GM18909 (cell line): Measurements from ENCODE around the gene RTN1.

Experiments used
- ATAC-seq: cut with Tn5 transposase; IDR thresholded peaks from one replicate; pipeline ENCODE4 v1.9.1; 2021; ENCODE audit warnings: mild to moderate bottlenecking; ENCODE audit not compliant: unreplicated experiment, poor library complexity

The RTN1 gene

GRCh38 chr14:59814988-59815387 lies 55.6 kb downstream of the RTN1 start:
- no peak for ATAC-seq

GRCh38 chr14:59811815-59812214 lies 58.8 kb downstream of the RTN1 start:
- ATAC-seq = no peak

- no peak for ATAC-seq
Observed at GRCh38 chr14:59811073-59811472, 59.5 kb downstream of the RTN1 start.

- no peak for ATAC-seq
Observed at GRCh38 chr14:59803052-59803540, 67.5 kb downstream of the RTN1 start.

GRCh38 chr14:59788176-59788575 lies 82.4 kb downstream of the RTN1 start:
- ATAC-seq = no peak

- no peak for ATAC-seq
Observed at GRCh38 chr14:59787045-59787674, 83.4 kb downstream of the RTN1 start.

- ATAC-seq = no peak
Observed at GRCh38 chr14:59785629-59786028, 84.9 kb downstream of the RTN1 start.

GRCh38 chr14:59782760-59783159 lies 87.8 kb downstream of the RTN1 start:
- ATAC-seq = no peak

- ATAC-seq = no peak
Observed at GRCh38 chr14:59777006-59777579, 93.5 kb downstream of the RTN1 start.

- ATAC-seq = no peak
Observed at GRCh38 chr14:59776468-59776867, 94.1 kb downstream of the RTN1 start.

- ATAC-seq = no peak
Observed at GRCh38 chr14:59772233-59772632, 98.3 kb downstream of the RTN1 start.

- ATAC-seq = no peak
Observed at GRCh38 chr14:59771577-59771976, 99.0 kb downstream of the RTN1 start.

GRCh38 chr14:59769586-59769985 lies 101.0 kb downstream of the RTN1 start:
- no peak for ATAC-seq

- ATAC-seq = no peak
Observed at GRCh38 chr14:59768855-59769375, 101.7 kb downstream of the RTN1 start.

- no peak for ATAC-seq
Observed at GRCh38 chr14:59761851-59762250, 108.7 kb downstream of the RTN1 start.

GRCh38 chr14:59755409-59756135 lies 115.0 kb downstream of the RTN1 start:
- no peak for ATAC-seq

GRCh38 chr14:59754256-59754655 lies 116.3 kb downstream of the RTN1 start:
- no peak for ATAC-seq

GRCh38 chr14:59753512-59753911 lies 117.1 kb downstream of the RTN1 start:
- ATAC-seq = no peak

- ATAC-seq = no peak
Observed at GRCh38 chr14:59751578-59751977, 119.0 kb downstream of the RTN1 start.

GRCh38 chr14:59739794-59740193 lies 130.8 kb downstream of the RTN1 start:
- no peak for ATAC-seq

- ATAC-seq = no peak
Observed at GRCh38 chr14:59728304-59728703, 142.3 kb downstream of the RTN1 start.
